A549 (cell line): ENCODE measurements around the gene SH3PXD2B. TPM values are rescaled to one million over a fixed set of nuclear protein-coding genes. Genes with fewer than 3 reads are reported as not detected.

Source experiments
- ATAC-seq, 2 experiments: fragments of 200-7000 bp in 1 of 2; fragments of >200 bp in 1 of 2; cut with Nextera tagmentation in 1 of 2; cut with Tn5 transposase in 1 of 2; 3 replicates each; pipeline versions ENCODE4 v1.8.0 to v1.9.1; 2018 to 2020; ENCODE audit warnings: mild to moderate bottlenecking in 1 of 2, moderate library complexity in 1 of 2
- CTCF ChIA-PET: fragments of 300-600 bp; sonication (Branson Sonifier 250); formaldehyde crosslinking; extraction: SDS; loops from one replicate; lab custom pipeline; 2021; ENCODE audit warnings: antibody characterized with exemption, inconsistent platforms; lab: Yijun Ruan, JAX
- POLR2A ChIA-PET: fragments of 350-600 bp; formaldehyde crosslinking; extraction: SDS; loops from one replicate; lab custom pipeline; 2021; ENCODE audit warnings: antibody characterized with exemption, inconsistent platforms; lab: Yijun Ruan, JAX
- DNase-seq, 2 experiments: peaks; one replicate each; pipeline versions ENCODE4 v3.0.0 to v3.0.0-alpha.2; 2011 to 2016; ENCODE audit warnings: low read depth in 1 of 2, low spot score in 1 of 2
- FAIRE-seq: peaks from 2 replicates; lab custom pipeline; 2011; peaks lifted over from hg19 to GRCh38; lab: Jason Lieb, UNC
- H3K27ac ChIP-seq, 2 experiments: fragments of >200 bp; sonication (Bioruptor Twin); formaldehyde crosslinking; 3 replicates each; pipeline ENCODE4 v1.5.1; 2016 to 2017
- H3K4me1 ChIP-seq: fragments of >200 bp; sonication (Bioruptor Twin); formaldehyde crosslinking; 3 replicates; pipeline ENCODE4 v1.6.1; 2016
- H3K4me2 ChIP-seq: fragments of >200 bp; sonication (Bioruptor Twin); formaldehyde crosslinking; 3 replicates; pipeline ENCODE4 v1.6.1; 2016
- H3K4me3 ChIP-seq: fragments of >200 bp; sonication (Bioruptor Twin); formaldehyde crosslinking; 3 replicates; pipeline ENCODE4 v1.5.1; 2016
- H3K9me3 ChIP-seq: fragments of >200 bp; sonication (Bioruptor Twin); formaldehyde crosslinking; 3 replicates; pipeline ENCODE4 v1.6.1; 2016
- BHLHE40 ChIP-seq: IDR thresholded peaks from 2 replicates; pipeline ENCODE4 v1.6.1; 2012; ENCODE audit warnings: low read depth, low read length, inconsistent platforms
- CBX2 ChIP-seq: fragments of 200-600 bp; sonication (generic); IDR thresholded peaks from 2 replicates; pipeline ENCODE4 v1.6.1; 2016; ENCODE audit warnings: low read depth, mild to moderate bottlenecking, borderline replicate concordance
- CBX8 ChIP-seq: fragments of 200-600 bp; sonication (generic); IDR thresholded peaks from 2 replicates; pipeline ENCODE4 v1.6.1; 2016
- CHD2 ChIP-seq: fragments of 150-350 bp; IDR thresholded peaks from 2 replicates; pipeline ENCODE4 v1.6.1; 2014; ENCODE audit warnings: low read length; ENCODE audit not compliant: partially characterized antibody
- EHMT2 ChIP-seq: fragments of 200-600 bp; sonication (generic); IDR thresholded peaks from 2 replicates; pipeline ENCODE4 v1.6.1; 2016; ENCODE audit warnings: antibody characterized with exemption, low read depth, mild to moderate bottlenecking, moderate library complexity
- ELK1 ChIP-seq: fragments of 150-350 bp; IDR thresholded peaks from 2 replicates; pipeline ENCODE4 v1.6.1; 2014; ENCODE audit warnings: low read depth, mild to moderate bottlenecking, low read length
- GATA3 ChIP-seq: IDR thresholded peaks from 2 replicates; pipeline ENCODE4 v1.6.1; 2012; ENCODE audit warnings: borderline replicate concordance
- HES2 ChIP-seq: fragments of >200 bp; sonication (Bioruptor Twin); formaldehyde crosslinking; IDR thresholded peaks from 2 replicates; pipeline ENCODE4 v1.6.1; 2016
- HMGXB4 ChIP-seq: fragments of 250-450 bp; sonication (Bioruptor Pico); IDR thresholded peaks from 2 replicates; pipeline ENCODE4 v1.5.0; 2021; ENCODE audit warnings: mild to moderate bottlenecking, moderate library complexity, borderline replicate concordance
- HOXB13 ChIP-seq: fragments of 250-450 bp; sonication (Bioruptor Pico); IDR thresholded peaks from 2 replicates; pipeline ENCODE4 v1.5.0; 2020; ENCODE audit warnings: low read depth, mild to moderate bottlenecking, moderate library complexity
- HOXB5 ChIP-seq: fragments of 250-450 bp; sonication (Bioruptor Pico); IDR thresholded peaks from 2 replicates; pipeline ENCODE4 v1.5.0; 2020; ENCODE audit warnings: mild to moderate bottlenecking, moderate library complexity
- JUN ChIP-seq, 2 experiments: fragments of >200 bp; sonication (Bioruptor Twin); formaldehyde crosslinking; IDR thresholded peaks; 2 replicates in 1 of 2; 3 replicates in 1 of 2; pipeline ENCODE4 v1.6.1; 2016 to 2017
- KDM1A ChIP-seq: fragments of 200-600 bp; sonication (generic); IDR thresholded peaks from 2 replicates; pipeline ENCODE4 v1.6.1; 2016; ENCODE audit warnings: low read depth, mild to moderate bottlenecking
- MAFK ChIP-seq: fragments of 450-650 bp; IDR thresholded peaks from 2 replicates; pipeline ENCODE4 v1.6.1; 2014; ENCODE audit not compliant: partially characterized antibody
- MYC ChIP-seq: IDR thresholded peaks from 2 replicates; pipeline ENCODE4 v1.6.1; 2012; ENCODE audit warnings: mild to moderate bottlenecking, inconsistent platforms, low read length, improper control_type of control experiment, borderline replicate concordance
- NFE2L2 ChIP-seq: fragments of 150-350 bp; conservative IDR thresholded peaks from 2 replicates; pipeline ENCODE4 v1.6.1; 2014; ENCODE audit warnings: low read length
- NPAS2 ChIP-seq: fragments of 250-450 bp; sonication (Bioruptor Pico); IDR thresholded peaks from 2 replicates; pipeline ENCODE4 v1.8.0; 2022; ENCODE audit warnings: mild to moderate bottlenecking, moderate library complexity, borderline replicate concordance
- PHF8 ChIP-seq: fragments of 200-600 bp; sonication (generic); IDR thresholded peaks from 2 replicates; pipeline ENCODE4 v1.6.1; 2016; ENCODE audit warnings: low read depth, mild to moderate bottlenecking, antibody characterized with exemption, moderate library complexity, borderline replicate concordance
- POLR2A ChIP-seq: IDR thresholded peaks from 2 replicates; pipeline ENCODE4 v1.6.1; 2012; ENCODE audit warnings: mild to moderate bottlenecking, low read length
- TFCP2L1 ChIP-seq: fragments of 250-450 bp; sonication (Bioruptor Pico); IDR thresholded peaks from 2 replicates; pipeline ENCODE4 v1.5.0; 2021; ENCODE audit warnings: mild to moderate bottlenecking
- ZSCAN20 ChIP-seq: fragments of 250-450 bp; sonication (Bioruptor Pico); IDR thresholded peaks from 2 replicates; pipeline ENCODE4 v1.8.0; 2022; ENCODE audit warnings: mild to moderate bottlenecking, moderate library complexity
- WGBS: methylation state at CpG from one replicate; pipeline ENCODE4 v1.1.6; 2017; ENCODE audit errors: missing lambda C conversion rate; 5-methylcytosine and 5-hydroxymethylcytosine counted together
- polyA plus RNA-seq, 4 experiments: library from polyadenylated mRNA; depleted of rRNA in 3 of 4; stranded (reverse); fragments of >200 nt; fragmentation: RNase III in 1 of 4; extraction: RNeasy Plus Mini Kit Qiagen cat#74134 plus additional on column Dnase treatment in 1 of 4; gene quantifications; 2 replicates in 3 of 4; 3 replicates in 1 of 4; pipeline ENCODE4 v1.2.3, GENCODE V29; 2011 to 2017
- TF ChIP-seq, protein P1 (sequence below): fragments of 450-650 bp; IDR thresholded peaks from 2 replicates; pipeline ENCODE4 v1.6.1; 2014; ENCODE audit warnings: antibody characterized with exemption
- TF ChIP-seq, protein P2 (sequence below): fragments of >200 bp; sonication (Bioruptor Twin); formaldehyde crosslinking; IDR thresholded peaks from 3 replicates; pipeline ENCODE4 v1.6.1; 2016
- TF ChIP-seq, protein P3 (sequence below): IDR thresholded peaks from 2 replicates; pipeline ENCODE4 v1.6.1; 2012

SH3PXD2B gene
- polyA plus RNA-seq, 2 of the 4 experiments (the other 2 are of a cell fraction): 15.1 to 15.5 TPM

DNA sequence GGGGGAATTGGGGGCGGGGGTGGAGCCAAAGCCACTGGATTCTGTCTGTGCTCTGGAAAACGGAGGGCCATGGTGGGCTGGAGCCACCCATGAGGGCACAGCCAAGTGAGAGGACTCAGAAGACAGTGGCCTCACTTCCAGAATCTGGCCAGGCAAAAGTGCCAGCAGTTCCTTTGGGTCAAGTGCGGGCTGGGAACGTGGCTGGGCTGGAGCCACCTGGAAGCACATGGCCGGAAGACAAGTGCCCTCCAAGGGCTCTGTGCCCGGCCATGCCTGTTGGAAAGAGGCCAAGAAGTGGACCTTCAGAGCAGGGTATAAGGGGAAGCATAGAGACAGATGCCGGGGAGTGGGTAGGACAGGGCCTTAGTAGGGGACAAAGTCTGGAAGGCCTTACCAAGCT, 11.7 kb upstream of the SH3PXD2B start:
- FAIRE-seq (no peak), DNase-seq (no peak), ATAC-seq (0 out of 6 replicates have a peak, but pooled peaks of 1 of the 2 experiments have one; percentile 24)
- Histone ChIP-seq H3K27ac (no peak overlapping the region), H3K9me3 (peaks cover 25% of the 10 kb centered on the region; the same call in 2 of the 3 replicates), H3K4me2 (no peak overlapping the region), H3K4me1 (no peaks in the 10 kb centered on the region), H3K4me3 (no peak overlapping the region)
- ChIA-PET CTCF (interaction anchor here (1.0 kb wide), 1 partner anchor 12 kb away, joined by 3 read pairs; no protein-coding TSS in a partner anchor), POLR2A (no interaction called here)
- TF ChIP-seq NFE2L2: no peak
- 80% methylated on average over 6 of the region's 7 CpGs for WGBS

DNA sequence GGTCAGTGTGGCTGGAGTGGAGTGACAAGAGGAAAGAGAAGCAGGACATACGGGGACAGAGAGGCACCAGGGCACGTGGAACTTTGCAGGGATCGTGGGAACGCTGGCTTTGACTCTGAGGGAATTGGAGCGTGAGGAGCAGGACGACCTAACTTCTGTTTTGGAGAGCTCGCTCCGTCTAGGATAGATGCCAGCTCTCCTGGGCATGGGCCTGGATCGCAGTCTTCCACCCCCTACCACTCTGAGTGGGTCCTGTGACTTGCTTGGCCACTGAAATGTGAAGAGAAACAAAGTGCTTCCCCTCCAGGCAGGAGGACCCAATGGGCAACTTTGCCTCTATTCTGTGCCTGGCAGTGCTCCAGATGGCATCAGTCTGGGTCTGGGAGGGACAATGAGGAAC, 8.7 kb upstream of the SH3PXD2B start:
- 78% methylated on average over 9 of the region's 9 CpGs for WGBS
- no peak for FAIRE-seq
- CTCF ChIA-PET: interaction anchor here (1.1 to 5.7 kb wide), 6 partner anchors 8 to 244 kb away, joined by 4 to 47 read pairs (median 6); no protein-coding TSS in a partner anchor

GRCh38 chr5:172459783-172460165, 5.4 kb upstream of the SH3PXD2B start:
- TF ChIP-seq, protein P1, sequence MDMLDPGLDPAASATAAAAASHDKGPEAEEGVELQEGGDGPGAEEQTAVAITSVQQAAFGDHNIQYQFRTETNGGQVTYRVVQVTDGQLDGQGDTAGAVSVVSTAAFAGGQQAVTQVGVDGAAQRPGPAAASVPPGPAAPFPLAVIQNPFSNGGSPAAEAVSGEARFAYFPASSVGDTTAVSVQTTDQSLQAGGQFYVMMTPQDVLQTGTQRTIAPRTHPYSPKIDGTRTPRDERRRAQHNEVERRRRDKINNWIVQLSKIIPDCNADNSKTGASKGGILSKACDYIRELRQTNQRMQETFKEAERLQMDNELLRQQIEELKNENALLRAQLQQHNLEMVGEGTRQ: no peak
- TF ChIP-seq HMGXB4 (no peak), NPAS2 (CRISPR knock-in tag) (no peak), POLR2A (no peak), PHF8 (no peak), CBX2 (no peak), HOXB5 (CRISPR knock-in tag) (no peak), CHD2 (no peak), EHMT2 (no peak), MAFK (no peak), JUN (IDR thresholded peaks at IDR 0.05) (no peak)
- TF ChIP-seq, protein P2, sequence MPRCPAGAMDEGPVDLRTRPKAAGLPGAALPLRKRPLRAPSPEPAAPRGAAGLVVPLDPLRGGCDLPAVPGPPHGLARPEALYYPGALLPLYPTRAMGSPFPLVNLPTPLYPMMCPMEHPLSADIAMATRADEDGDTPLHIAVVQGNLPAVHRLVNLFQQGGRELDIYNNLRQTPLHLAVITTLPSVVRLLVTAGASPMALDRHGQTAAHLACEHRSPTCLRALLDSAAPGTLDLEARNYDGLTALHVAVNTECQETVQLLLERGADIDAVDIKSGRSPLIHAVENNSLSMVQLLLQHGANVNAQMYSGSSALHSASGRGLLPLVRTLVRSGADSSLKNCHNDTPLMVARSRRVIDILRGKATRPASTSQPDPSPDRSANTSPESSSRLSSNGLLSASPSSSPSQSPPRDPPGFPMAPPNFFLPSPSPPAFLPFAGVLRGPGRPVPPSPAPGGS: no peak
- Histone ChIP-seq H3K27ac (no peak overlapping the region), H3K4me2 (no peak overlapping the region), H3K9me3 (peaks cover 18% of the 10 kb centered on the region; the same call in 2 of the 3 replicates), H3K4me1 (peaks cover 7% of the 10 kb centered on the region), H3K4me3 (no peak overlapping the region)
- CTCF ChIA-PET: interaction anchor here (1.1 to 5.7 kb wide), 4 partner anchors 9 to 824 kb away, joined by 4 to 47 read pairs (median 22); no protein-coding TSS in a partner anchor
- DNase-seq: no peak
- POLR2A ChIA-PET: no interaction called here
- no peak for ATAC-seq
- 82% methylated on average over 5 of the region's 5 CpGs for WGBS
- no peak for FAIRE-seq

More for the DNA sequence above, 8.7 kb upstream of the SH3PXD2B start:
- no peak for DNase-seq
- H3K27ac ChIP-seq: no peak overlapping the region
- peaks cover 21% of the 10 kb centered on the region; the same call in 2 of the 3 replicates for H3K9me3 ChIP-seq
- H3K4me2 ChIP-seq: no peak overlapping the region
- POLR2A ChIA-PET: no interaction called here
- no peaks in the 10 kb centered on the region for H3K4me1 ChIP-seq
- no peak for ATAC-seq
- TF ChIP-seq CBX8 (no peak), HES2 (no peak), POLR2A (no peak), ELK1 (no peak), TFCP2L1 (CRISPR knock-in tag) (no peak), HOXB13 (no peak), BHLHE40 (no peak), MYC (no peak), EHMT2 (no peak), GATA3 (no peak), KDM1A (no peak), ZSCAN20 (CRISPR knock-in tag) (no peak), PHF8 (no peak), NPAS2 (CRISPR knock-in tag) (no peak)
- TF ChIP-seq, protein P2: no peak
- TF ChIP-seq, protein P3, sequence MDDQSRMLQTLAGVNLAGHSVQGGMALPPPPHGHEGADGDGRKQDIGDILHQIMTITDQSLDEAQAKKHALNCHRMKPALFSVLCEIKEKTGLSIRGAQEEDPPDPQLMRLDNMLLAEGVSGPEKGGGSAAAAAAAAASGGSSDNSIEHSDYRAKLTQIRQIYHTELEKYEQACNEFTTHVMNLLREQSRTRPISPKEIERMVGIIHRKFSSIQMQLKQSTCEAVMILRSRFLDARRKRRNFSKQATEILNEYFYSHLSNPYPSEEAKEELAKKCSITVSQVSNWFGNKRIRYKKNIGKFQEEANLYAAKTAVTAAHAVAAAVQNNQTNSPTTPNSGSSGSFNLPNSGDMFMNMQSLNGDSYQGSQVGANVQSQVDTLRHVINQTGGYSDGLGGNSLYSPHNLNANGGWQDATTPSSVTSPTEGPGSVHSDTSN: no peak
- H3K4me3 ChIP-seq: no peak overlapping the region
